Memory B cell (primary cell): ENCODE measurements around the gene ACOX3.
"Not testable (repeated sequence)": the region's sequence is repeated elsewhere in the genome, so short reads cannot be mapped to it uniquely, and the experiment has no call there.

Experiments
- ATAC-seq: fragments of 150-1000 bp; cut with Tn5 transposase; 2 replicates; pipeline ENCODE4 v1.10.0; 2021; ENCODE audit warnings: low read depth, mild to moderate bottlenecking, moderate library complexity
- DNase-seq, 2 donors: peaks; one replicate each; pipeline ENCODE4 v3.0.0; 2022; ENCODE audit warnings: low spot score in 2 of 2
- H3K27ac Mint-ChIP-seq: one replicate; pipeline ENCODE4 v1.8.0; 2022; ENCODE audit warnings: mild to moderate bottlenecking, moderate library complexity, mixed read lengths
- H3K27me3 Mint-ChIP-seq: one replicate; pipeline ENCODE4 v1.8.0; 2022; ENCODE audit warnings: mixed read lengths
- H3K36me3 Mint-ChIP-seq: one replicate; pipeline ENCODE4 v1.8.0; 2022; ENCODE audit warnings: mild to moderate bottlenecking, mixed read lengths
- H3K4me1 Mint-ChIP-seq: one replicate; pipeline ENCODE4 v1.8.0; 2022; ENCODE audit warnings: mixed read lengths
- H3K4me3 Mint-ChIP-seq: one replicate; pipeline ENCODE4 v1.8.0; 2022; ENCODE audit warnings: mild to moderate bottlenecking, moderate library complexity, mixed read lengths
- H3K9me3 Mint-ChIP-seq: one replicate; pipeline ENCODE4 v1.8.0; 2022; ENCODE audit warnings: mixed read lengths

The ACOX3 gene

DNA sequence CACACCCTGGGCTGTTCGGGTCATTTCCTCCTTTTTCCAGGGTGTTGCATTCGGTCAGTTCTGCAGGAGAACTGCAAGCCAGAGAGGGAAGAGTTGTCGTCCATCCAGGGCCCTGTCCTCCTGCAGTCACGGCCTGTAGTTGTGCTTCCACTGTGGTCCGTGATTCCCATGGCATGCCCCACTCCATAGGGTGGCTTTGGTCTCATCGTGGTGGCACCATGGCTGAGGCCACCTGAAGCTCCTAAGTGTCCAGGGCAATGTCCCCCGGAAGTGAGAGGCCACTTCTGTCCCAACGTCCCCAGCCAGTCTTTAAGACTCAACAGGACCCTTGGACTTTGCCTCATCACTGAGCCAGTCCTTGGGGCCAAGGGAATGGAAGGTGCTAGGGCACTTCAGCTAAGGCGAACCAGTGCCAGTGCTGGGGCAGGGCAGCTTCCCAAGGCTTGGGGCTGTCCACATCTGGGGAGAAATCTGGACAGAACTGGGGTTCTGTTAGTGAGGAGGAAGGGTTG lies 87.3 kb downstream of the ACOX3 start:
- Mint-ChIP-seq H3K27me3 (peaks cover 5% of the 10 kb centered on the region), H3K9me3 (peaks cover 2% of the 10 kb centered on the region), H3K4me3 (no peak overlapping the region), H3K27ac (no peak overlapping the region), H3K36me3 (no peaks in the 10 kb centered on the region), H3K4me1 (no peaks in the 10 kb centered on the region)
- no peak for ATAC-seq
- DNase-seq, result no peak

DNA sequence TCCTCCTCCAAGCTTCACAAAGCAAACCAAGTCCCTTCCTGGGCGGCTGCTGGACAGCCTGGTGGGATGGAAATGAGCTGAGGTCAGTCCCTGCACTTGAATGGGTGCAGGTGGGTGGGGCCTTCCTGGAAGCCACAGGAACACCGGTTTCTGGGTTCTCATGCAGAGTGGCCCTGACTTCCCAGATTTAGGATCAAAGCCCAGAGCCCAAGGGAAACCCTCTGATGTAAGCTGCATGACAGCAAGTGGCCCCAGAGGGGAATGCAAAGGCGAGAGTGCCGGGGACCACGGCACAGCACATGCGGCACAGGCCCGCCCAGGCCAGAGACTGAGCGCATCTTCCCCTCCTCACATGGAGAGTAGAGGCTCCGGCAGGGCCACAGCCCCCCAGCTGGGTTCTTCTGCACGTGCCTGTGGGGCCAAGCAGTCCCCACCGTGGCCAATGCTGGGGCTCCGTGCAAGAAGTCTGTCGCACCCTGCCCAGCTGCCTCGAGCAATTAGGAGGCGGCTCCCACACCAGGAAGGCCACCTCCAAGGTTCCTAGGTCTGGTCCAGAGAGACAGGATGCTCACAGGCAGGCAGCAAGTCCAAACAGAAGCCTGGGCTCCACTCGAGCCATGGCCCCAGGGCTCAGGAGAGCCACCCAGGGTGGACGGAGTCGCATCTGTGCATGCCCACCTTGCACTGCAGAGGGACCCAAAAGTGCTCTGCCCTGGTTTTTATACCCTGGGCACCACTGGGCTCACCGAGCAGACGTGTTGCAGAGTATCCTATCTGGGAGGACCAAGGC lies 88.0 kb downstream of the ACOX3 start:
- H3K27ac Mint-ChIP-seq, result no peak overlapping the region
- ATAC-seq, result no peak
- no peak for DNase-seq
- H3K36me3 Mint-ChIP-seq, result no peaks in the 10 kb centered on the region
- H3K4me3 Mint-ChIP-seq, result no peak overlapping the region
- peaks cover 2% of the 10 kb centered on the region for H3K9me3 Mint-ChIP-seq
- peaks cover 5% of the 10 kb centered on the region for H3K27me3 Mint-ChIP-seq
- no peaks in the 10 kb centered on the region for H3K4me1 Mint-ChIP-seq

GRCh38 chr4:8351931-8352367 lies 88.6 kb downstream of the ACOX3 start:
- peaks cover 5% of the 10 kb centered on the region for H3K27me3 Mint-ChIP-seq
- ATAC-seq (no peak), DNase-seq (no peak)
- peaks cover 2% of the 10 kb centered on the region for H3K9me3 Mint-ChIP-seq
- H3K4me1 Mint-ChIP-seq, result no peaks in the 10 kb centered on the region
- H3K36me3 Mint-ChIP-seq, result no peaks in the 10 kb centered on the region
- H3K4me3 Mint-ChIP-seq, result no peak overlapping the region
- no peak overlapping the region for H3K27ac Mint-ChIP-seq

GRCh38 chr4:8350841-8351461 lies 89.6 kb downstream of the ACOX3 start:
- Mint-ChIP-seq H3K27me3 (peaks cover 8% of the 10 kb centered on the region), H3K27ac (no peak overlapping the region), H3K36me3 (no peaks in the 10 kb centered on the region), H3K4me1 (no peaks in the 10 kb centered on the region), H3K4me3 (no peak overlapping the region), H3K9me3 (peaks cover 2% of the 10 kb centered on the region)
- DNase-seq (no peak), ATAC-seq (no peak)

DNA sequence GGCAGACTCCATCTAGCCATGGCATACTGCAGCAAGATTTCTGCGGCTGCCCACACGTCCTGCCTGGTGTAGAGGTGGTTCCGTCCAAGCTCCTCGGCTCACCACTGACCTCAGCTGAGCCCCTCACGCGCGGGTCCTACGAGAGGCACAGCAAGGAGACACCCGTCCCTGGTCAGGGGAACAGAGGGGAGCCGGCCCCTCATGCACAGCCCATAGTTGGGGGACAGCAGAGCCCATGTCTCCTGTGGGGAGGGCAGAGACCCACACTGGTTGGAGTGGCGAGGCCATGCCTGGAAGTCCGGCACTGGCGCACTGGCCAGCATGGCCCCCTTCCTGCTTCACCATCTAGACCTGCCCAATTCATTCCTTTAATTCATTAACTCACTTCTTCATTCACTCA lies 90.2 kb downstream of the ACOX3 start:
- DNase-seq (no peak), ATAC-seq (no peak)
- Mint-ChIP-seq H3K27ac (no peak overlapping the region), H3K36me3 (no peaks in the 10 kb centered on the region), H3K4me3 (no peak overlapping the region), H3K4me1 (no peaks in the 10 kb centered on the region), H3K9me3 (peaks cover 2% of the 10 kb centered on the region), H3K27me3 (peaks cover 8% of the 10 kb centered on the region)

- DNase-seq, result no peak
- H3K4me3 Mint-ChIP-seq, result no peak overlapping the region
- no peak for ATAC-seq
- no peaks in the 10 kb centered on the region for H3K4me1 Mint-ChIP-seq
- peaks cover 2% of the 10 kb centered on the region for H3K9me3 Mint-ChIP-seq
- peaks cover 11% of the 10 kb centered on the region for H3K27me3 Mint-ChIP-seq
- H3K27ac Mint-ChIP-seq, result no peak overlapping the region
- H3K36me3 Mint-ChIP-seq, result peaks cover 1% of the 10 kb centered on the region
These were observed 90.8 kb downstream of the ACOX3 start for GRCh38 chr4:8349664-8350236.

GRCh38 chr4:8349236-8349635 lies 91.3 kb downstream of the ACOX3 start:
- H3K4me1 Mint-ChIP-seq, H3K4me3 Mint-ChIP-seq, H3K9me3 Mint-ChIP-seq, DNase-seq, ATAC-seq, H3K27ac Mint-ChIP-seq, H3K36me3 Mint-ChIP-seq: not testable (repeated sequence)
- peaks cover 12% of the 10 kb centered on the region for H3K27me3 Mint-ChIP-seq

DNA sequence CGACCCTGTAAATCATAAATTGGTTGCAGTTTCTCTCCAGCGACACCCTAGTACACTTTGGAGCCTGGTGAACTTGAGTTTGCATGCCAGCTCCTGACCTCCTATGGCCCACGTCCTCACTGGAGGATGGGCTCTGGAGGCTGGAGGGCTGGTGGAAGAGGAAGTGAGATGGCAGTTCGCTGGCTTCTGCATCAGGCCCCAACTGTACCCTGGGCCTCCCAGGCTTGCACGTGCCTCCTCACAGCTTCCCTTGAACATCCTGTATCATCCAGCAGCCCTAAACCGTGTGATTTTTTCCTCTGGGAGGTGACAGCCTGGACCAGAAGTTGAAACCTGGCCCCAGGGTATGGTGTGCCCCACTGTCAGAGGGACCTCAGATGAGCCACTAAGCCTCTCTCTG lies 92.5 kb downstream of the ACOX3 start:
- no peaks in the 10 kb centered on the region for H3K4me1 Mint-ChIP-seq
- H3K9me3 Mint-ChIP-seq, result no peaks in the 10 kb centered on the region
- no peak for DNase-seq
- H3K4me3 Mint-ChIP-seq, result no peak overlapping the region
- peaks cover 11% of the 10 kb centered on the region for H3K27me3 Mint-ChIP-seq
- peaks cover 1% of the 10 kb centered on the region for H3K36me3 Mint-ChIP-seq
- H3K27ac Mint-ChIP-seq, result no peak overlapping the region
- ATAC-seq, result no peak

GRCh38 chr4:8347660-8348059 lies 92.9 kb downstream of the ACOX3 start:
- H3K27me3 Mint-ChIP-seq, result peaks cover 12% of the 10 kb centered on the region
- H3K9me3 Mint-ChIP-seq, result no peaks in the 10 kb centered on the region
- ATAC-seq (no peak), DNase-seq (no peak)
- no peak overlapping the region for H3K4me3 Mint-ChIP-seq
- H3K4me1 Mint-ChIP-seq, result no peaks in the 10 kb centered on the region
- peaks cover 1% of the 10 kb centered on the region for H3K36me3 Mint-ChIP-seq
- H3K27ac Mint-ChIP-seq, result no peak overlapping the region

DNA sequence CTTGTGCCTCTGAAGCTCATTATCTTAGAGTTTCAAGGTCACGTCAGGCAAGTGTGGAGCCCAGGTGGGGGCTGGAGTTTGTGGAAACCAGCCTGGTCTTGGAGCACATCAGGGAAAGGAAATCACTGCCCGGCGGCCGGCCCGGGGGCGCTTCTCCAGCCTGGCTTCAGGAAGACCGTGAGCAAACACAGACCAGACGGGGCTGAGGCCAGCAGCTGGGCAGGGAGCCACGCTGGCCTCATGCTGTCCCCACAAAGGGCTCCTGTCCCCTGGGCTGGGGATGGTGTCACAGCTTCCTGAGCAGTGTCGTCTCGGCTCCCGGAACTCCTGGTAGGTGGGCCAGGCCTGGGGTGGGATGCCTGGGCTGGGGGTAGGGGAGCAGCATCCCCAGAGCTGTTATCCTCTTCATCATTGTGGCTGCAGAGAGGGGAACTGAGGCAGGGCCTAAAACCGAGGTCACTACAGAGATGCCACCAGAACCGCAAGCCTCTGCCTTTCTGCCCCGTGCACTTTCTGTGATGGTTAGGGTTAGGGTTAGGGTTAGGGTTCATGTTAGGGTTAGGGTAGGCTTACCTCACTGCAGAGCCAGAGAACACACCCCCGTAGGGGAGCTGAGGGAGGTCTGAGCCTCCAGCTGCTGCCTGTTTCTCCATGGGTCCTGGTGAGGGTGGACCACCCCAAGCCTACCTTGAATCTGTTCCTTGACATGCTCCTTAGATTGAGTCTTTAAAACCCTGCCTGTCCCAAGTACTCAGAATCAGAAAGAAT lies 93.5 kb downstream of the ACOX3 start:
- H3K36me3 Mint-ChIP-seq, result peaks cover 1% of the 10 kb centered on the region
- no peak for DNase-seq
- H3K27me3 Mint-ChIP-seq, result peaks cover 14% of the 10 kb centered on the region
- ATAC-seq, result no peak
- no peaks in the 10 kb centered on the region for H3K4me1 Mint-ChIP-seq
- no peak overlapping the region for H3K4me3 Mint-ChIP-seq
- H3K27ac Mint-ChIP-seq, result no peak overlapping the region
- no peaks in the 10 kb centered on the region for H3K9me3 Mint-ChIP-seq

- no peak for DNase-seq
- Mint-ChIP-seq H3K9me3 (no peaks in the 10 kb centered on the region), H3K36me3 (peaks cover 4% of the 10 kb centered on the region), H3K4me3 (no peak overlapping the region), H3K4me1 (no peaks in the 10 kb centered on the region), H3K27me3 (peaks cover 17% of the 10 kb centered on the region), H3K27ac (peak overlapping the region; percentile 30)
- no peak for ATAC-seq
These were observed 94.3 kb downstream of the ACOX3 start for GRCh38 chr4:8345946-8346814.

DNA sequence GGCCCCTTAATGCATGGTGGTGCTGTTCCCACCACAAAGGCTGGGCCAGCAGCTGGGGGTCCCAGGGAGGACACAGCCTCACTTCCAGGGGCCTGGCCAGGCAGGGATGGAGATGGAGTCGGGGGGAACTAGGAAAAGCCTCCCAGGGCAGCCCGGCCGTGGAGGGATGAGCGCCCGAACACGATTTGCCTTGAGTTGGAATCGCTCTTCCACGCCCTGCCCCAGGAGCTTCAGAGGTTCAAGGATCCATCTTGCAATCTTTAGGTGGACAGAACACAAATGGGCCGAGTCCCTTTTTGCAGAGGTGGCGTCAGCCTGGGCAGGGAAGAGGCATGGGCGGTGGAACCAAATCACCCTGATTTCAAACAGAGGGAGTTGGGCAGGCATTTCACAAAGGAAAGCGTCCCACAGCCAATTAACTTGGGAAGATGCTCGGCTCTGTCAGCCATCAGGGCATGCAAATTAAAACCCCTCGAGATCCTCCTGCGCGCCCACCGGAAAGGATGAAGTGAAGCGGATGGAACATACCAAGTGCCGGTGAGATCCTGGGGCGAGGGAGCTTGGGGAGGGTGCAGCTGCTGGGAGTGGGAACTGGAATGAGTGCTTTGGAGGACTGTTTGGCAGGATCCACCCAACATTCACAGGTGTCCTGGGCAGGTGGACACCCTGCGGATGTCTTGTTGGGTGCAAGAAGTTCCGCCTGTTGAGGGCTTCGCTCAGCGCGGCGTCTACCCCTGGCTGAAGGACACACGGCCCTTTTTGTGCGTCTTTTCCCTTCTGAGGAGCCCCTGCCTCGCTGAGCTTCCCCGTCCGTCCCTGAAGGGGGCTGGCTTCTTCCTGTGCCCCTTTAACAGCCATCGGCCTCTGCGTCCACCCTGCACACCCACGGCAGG lies 95.2 kb downstream of the ACOX3 start:
- Mint-ChIP-seq H3K27ac (no peak overlapping the region), H3K36me3 (peaks cover 4% of the 10 kb centered on the region), H3K4me1 (no peaks in the 10 kb centered on the region), H3K4me3 (no peak overlapping the region), H3K9me3 (no peaks in the 10 kb centered on the region), H3K27me3 (peaks cover 15% of the 10 kb centered on the region)
- ATAC-seq, result no peak
- DNase-seq, result no peak
